HTR-8/SVneo (cell line): ENCODE measurements around the gene ATG14.
"Not testable (repeated sequence)": the region's sequence is repeated elsewhere in the genome, so short reads cannot be mapped to it uniquely, and the experiment has no call there.

Experiments used
- DNase-seq: peaks from one replicate; pipeline ENCODE4 v3.0.0; 2011; ENCODE audit warnings: low spot score, mixed read lengths; ENCODE audit not compliant: insufficient read length
- FAIRE-seq: peaks from 2 replicates; lab custom pipeline; 2011; peaks lifted over from hg19 to GRCh38; lab: Jason Lieb, UNC

Gene ATG14

GRCh38 chr14:55389330-55389729 is 22.3 kb downstream of the ATG14 start:
- DNase-seq = no peak
- FAIRE-seq = peak; percentile 94

GRCh38 chr14:55388160-55388559 is 23.5 kb downstream of the ATG14 start:
- FAIRE-seq (peak; percentile 95), DNase-seq (peak; percentile 85)

- DNase-seq = no peak
- peak; percentile 86 for FAIRE-seq
These were observed 24.5 kb downstream of the ATG14 start for GRCh38 chr14:55387121-55387520.

GRCh38 chr14:55386037-55386808 is 25.4 kb downstream of the ATG14 start:
- DNase-seq = no peak
- peak; percentile 44 for FAIRE-seq

GRCh38 chr14:55384536-55384935 is 27.1 kb downstream of the ATG14 start:
- FAIRE-seq (peak; percentile 13), DNase-seq (no peak)

- DNase-seq (no peak), FAIRE-seq (peak; percentile 97)
These were observed 28.0 kb downstream of the ATG14 start for GRCh38 chr14:55383541-55384140.

GRCh38 chr14:55383056-55383466 is 28.6 kb downstream of the ATG14 start:
- DNase-seq, FAIRE-seq: not testable (repeated sequence)

GRCh38 chr14:55382483-55382882 is 29.1 kb downstream of the ATG14 start:
- FAIRE-seq = peak; percentile 89
- no peak for DNase-seq

- no peak for FAIRE-seq
- no peak for DNase-seq
These were observed 30.1 kb downstream of the ATG14 start for GRCh38 chr14:55381561-55381960.

- FAIRE-seq (peak; percentile 76), DNase-seq (no peak)
These were observed 30.6 kb downstream of the ATG14 start for GRCh38 chr14:55381040-55381439.

GRCh38 chr14:55377236-55377635 is 34.4 kb downstream of the ATG14 start:
- FAIRE-seq = no peak
- DNase-seq = no peak

GRCh38 chr14:55374771-55375170 is 36.9 kb downstream of the ATG14 start:
- peak; percentile 40 for FAIRE-seq
- no peak for DNase-seq

GRCh38 chr14:55373784-55374705 is 37.6 kb downstream of the ATG14 start:
- FAIRE-seq = no peak
- DNase-seq = no peak

GRCh38 chr14:55372825-55373224 is 38.8 kb downstream of the ATG14 start:
- FAIRE-seq = no peak
- DNase-seq = no peak

GRCh38 chr14:55372423-55372822 is 39.2 kb downstream of the ATG14 start:
- no peak for FAIRE-seq
- no peak for DNase-seq

GRCh38 chr14:55370883-55371455 is 40.7 kb downstream of the ATG14 start:
- no peak for DNase-seq
- FAIRE-seq = peak; percentile 58

GRCh38 chr14:55366271-55366670 is 45.4 kb downstream of the ATG14 start:
- peak; percentile 71 for DNase-seq
- peak; percentile 95 for FAIRE-seq

- FAIRE-seq = peak; percentile 4
- no peak for DNase-seq
These were observed 50.4 kb downstream of the ATG14 start for GRCh38 chr14:55361190-55361589.

- DNase-seq (no peak), FAIRE-seq (peak; percentile 96)
These were observed 52.3 kb downstream of the ATG14 start for GRCh38 chr14:55359307-55359706.

- DNase-seq (no peak), FAIRE-seq (peak; percentile 94)
These were observed 54.7 kb downstream of the ATG14 start for GRCh38 chr14:55356913-55357312.
